ENCODE measurements around the gene ASIP.

Gene ASIP

DNA sequence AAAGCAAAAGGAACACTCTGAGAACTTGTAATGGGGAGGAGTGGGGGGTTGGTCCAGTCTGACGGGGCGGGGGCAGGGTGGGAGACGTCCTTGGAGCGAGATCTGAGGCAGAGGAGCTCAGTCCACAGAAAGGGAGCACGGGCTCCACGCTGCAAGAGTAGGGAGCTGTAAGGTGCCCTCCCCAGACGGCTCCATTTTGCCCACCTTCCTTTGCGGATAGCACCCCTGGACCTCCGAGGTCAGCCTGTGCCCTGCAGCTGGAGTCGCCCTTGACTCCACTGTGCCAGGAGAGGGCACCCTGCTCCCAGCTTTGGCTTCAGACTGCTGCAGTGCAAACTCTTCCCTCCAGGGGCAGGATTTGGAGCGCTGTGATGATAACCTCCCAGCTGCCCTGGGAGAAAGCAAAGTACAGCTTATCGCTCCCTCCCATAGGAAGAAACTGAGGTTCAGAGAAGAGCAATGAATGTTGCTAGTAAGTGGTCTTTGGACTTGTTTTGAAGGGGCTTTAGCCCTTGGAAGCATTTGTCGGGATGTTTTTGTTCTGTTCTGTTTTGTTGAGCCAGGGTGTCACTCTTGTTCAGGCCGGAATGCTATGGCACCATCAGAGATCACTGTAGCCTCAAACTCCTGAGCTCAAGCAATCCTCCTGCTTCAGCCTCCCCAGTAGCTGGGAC is 71.5 kb downstream of the ASIP start:
- peak; percentile 85 for DNase-seq

DNA sequence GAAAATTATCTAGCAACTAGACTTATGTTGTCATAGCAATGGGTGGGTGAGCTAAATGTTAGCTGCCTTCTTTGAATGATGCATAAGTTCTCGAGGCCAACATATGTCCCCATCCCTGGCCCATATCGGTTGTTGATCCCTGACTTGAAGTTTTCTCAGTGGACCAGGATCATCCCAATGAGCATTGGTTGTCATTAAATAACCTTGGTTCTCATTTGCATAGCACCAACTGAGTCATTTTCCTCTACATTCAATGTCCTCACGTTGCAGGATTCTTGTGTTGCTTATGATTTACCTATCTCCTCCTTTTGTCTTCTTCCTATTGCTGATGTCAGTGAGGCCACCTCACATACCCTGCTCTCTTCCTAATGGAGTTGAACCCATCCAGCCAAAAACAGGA is 74.0 kb downstream of the ASIP start:
- no peak for DNase-seq

DNA sequence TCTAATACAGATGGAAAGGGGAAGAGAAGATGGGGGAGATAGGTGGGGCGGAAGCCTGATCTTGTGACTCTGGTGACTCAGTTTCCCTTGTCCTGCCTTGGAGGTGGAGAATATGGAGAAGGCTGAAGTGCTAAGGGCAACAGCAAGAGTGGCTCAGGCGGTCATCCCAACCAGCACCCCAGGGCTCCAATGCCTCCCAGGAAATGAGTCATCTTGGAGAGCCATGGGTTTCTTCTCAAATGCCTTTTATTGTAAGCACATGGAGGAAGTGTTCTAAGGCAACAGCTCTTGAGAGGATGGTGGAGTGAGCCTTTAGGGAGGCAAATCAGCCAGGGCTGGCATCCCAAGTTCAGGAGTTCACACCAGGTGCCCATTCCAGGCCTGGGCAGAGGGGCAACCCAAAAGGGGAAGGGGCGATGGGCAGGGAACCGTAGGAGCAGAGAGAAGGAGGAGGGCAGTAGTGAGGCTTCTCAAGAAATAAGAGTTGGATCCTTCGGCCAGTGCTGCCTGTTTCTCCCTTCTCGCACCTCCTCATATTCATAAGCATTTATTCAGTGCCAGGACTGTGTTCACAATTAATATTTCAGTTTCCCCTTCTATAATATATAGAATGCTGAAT is 75.1 kb downstream of the ASIP start:
- peak; percentile 40 for DNase-seq
